Thymus (tissue), 14 donors: ENCODE measurements around the gene KLRB1. TPM values are rescaled to one million over a fixed set of nuclear protein-coding genes. Genes with fewer than 3 reads are reported as not detected.
A peak's percentile ranks its signal among the peaks of the same experiment; 100 is the strongest.

Source experiments
- DNase-seq, 9 donors: peaks; one replicate each; pipeline ENCODE4 v3.0.0-alpha.2; 2013; ENCODE audit warnings: low spot score in 9 of 9, low read depth in 6 of 9, missing footprints in 1 of 9
- H3K27ac ChIP-seq, 2 donors: one replicate each; pipeline ENCODE4 v1.5.1; 2013; ENCODE audit warnings: control low read depth in 1 of 2, low read depth in 1 of 2, low read length in 1 of 2, mild to moderate bottlenecking in 1 of 2, moderate library complexity in 1 of 2
- H3K27me3 ChIP-seq, 2 donors: one replicate each; pipeline ENCODE4 v1.5.1; 2013; ENCODE audit warnings: low read length in 1 of 2; ENCODE audit not compliant: control insufficient read depth in 2 of 2, insufficient read depth in 1 of 2
- H3K36me3 ChIP-seq, 2 donors: one replicate each; pipeline ENCODE4 v1.5.1; 2013; ENCODE audit warnings: low read length in 1 of 2, mild to moderate bottlenecking in 1 of 2, moderate library complexity in 1 of 2; ENCODE audit not compliant: control insufficient read depth in 2 of 2, insufficient read depth in 2 of 2
- H3K4me1 ChIP-seq, 2 donors: one replicate each; pipeline ENCODE4 v1.5.1; 2013; ENCODE audit warnings: low read length in 2 of 2; ENCODE audit not compliant: control insufficient read depth in 2 of 2, insufficient read depth in 2 of 2
- H3K4me3 ChIP-seq, 2 donors: one replicate each; pipeline ENCODE4 v1.5.1; 2013; ENCODE audit warnings: low read length in 2 of 2, control low read depth in 1 of 2, mild to moderate bottlenecking in 1 of 2
- H3K9me3 ChIP-seq, 2 donors: one replicate each; pipeline ENCODE4 v1.5.1; 2013; ENCODE audit warnings: low read length in 1 of 2, mild to moderate bottlenecking in 1 of 2; ENCODE audit not compliant: control insufficient read depth in 2 of 2, insufficient read depth in 1 of 2
- WGBS: extraction: QIAGEN DNeasy Blood & Tissue Kit; methylation state at CpG from one replicate; pipeline ENCODE4 v1.1.7; 2013; 5-methylcytosine and 5-hydroxymethylcytosine counted together
- long read RNA-seq, 10 donors: transcript quantifications; one replicate each; lab custom pipeline, GENCODE V29; 2026
- polyA plus RNA-seq: library from polyadenylated mRNA; stranded (reverse); fragments of 200-250 nt; gene quantifications from one replicate; pipeline ENCODE4 v1.2.3, GENCODE V29; 2013
- total RNA-seq: library from RNA; stranded (reverse); fragments of 120-200 nt; gene quantifications from one replicate; pipeline ENCODE4 v1.2.4, GENCODE V29; 2013
- donor health status: healthy.

KLRB1 gene
- 22.6 TPM for total RNA-seq
- 7.9 TPM for polyA plus RNA-seq
- long read RNA-seq, donor 1, transcript KLRB1-201 (6 exons, 1,448 nt): major isoform, 6 of 6 reads
- long read RNA-seq, donor 1, partial matches to known transcripts: 0 of 6 reads
- long read RNA-seq, donor 1, other reads (novel, unspliced or antisense): 0 of 6 reads
- long read RNA-seq, donor 2: 0 reads
- long read RNA-seq, donor 3, transcript KLRB1-201 (6 exons, 1,448 nt): major isoform, 44 of 73 reads
- long read RNA-seq, donor 3, partial matches to known transcripts: 29 of 73 reads
- long read RNA-seq, donor 3, other reads (novel, unspliced or antisense): 0 of 73 reads
- long read RNA-seq, donor 4, transcript KLRB1-201 (6 exons, 1,448 nt): major isoform, 23 of 47 reads
- long read RNA-seq, donor 4, partial matches to known transcripts: 24 of 47 reads
- long read RNA-seq, donor 4, other reads (novel, unspliced or antisense): 0 of 47 reads
- long read RNA-seq, donor 5, transcript KLRB1-201 (6 exons, 1,448 nt): major isoform, 62 of 120 reads
- long read RNA-seq, donor 5, partial matches to known transcripts: 51 of 120 reads
- long read RNA-seq, donor 5, other reads (novel, unspliced or antisense): 7 of 120 reads
- long read RNA-seq, donor 6, transcript KLRB1-201 (6 exons, 1,448 nt): major isoform, 13 of 13 reads
- long read RNA-seq, donor 6, partial matches to known transcripts: 0 of 13 reads
- long read RNA-seq, donor 6, other reads (novel, unspliced or antisense): 0 of 13 reads
- long read RNA-seq, donor 7, transcript KLRB1-201 (6 exons, 1,448 nt): major isoform, 42 of 55 reads
- long read RNA-seq, donor 7, partial matches to known transcripts: 13 of 55 reads
- long read RNA-seq, donor 7, other reads (novel, unspliced or antisense): 0 of 55 reads
- long read RNA-seq, donor 8, transcript KLRB1-201 (6 exons, 1,448 nt): major isoform, 11 of 11 reads
- long read RNA-seq, donor 8, partial matches to known transcripts: 0 of 11 reads
- long read RNA-seq, donor 8, other reads (novel, unspliced or antisense): 0 of 11 reads
- long read RNA-seq, donor 9, transcript KLRB1-201 (6 exons, 1,448 nt): major isoform, 8 of 8 reads
- long read RNA-seq, donor 9, partial matches to known transcripts: 0 of 8 reads
- long read RNA-seq, donor 9, other reads (novel, unspliced or antisense): 0 of 8 reads
- long read RNA-seq, donor 10, transcript KLRB1-201 (6 exons, 1,448 nt): major isoform, 19 of 30 reads
- long read RNA-seq, donor 10, partial matches to known transcripts: 11 of 30 reads
- long read RNA-seq, donor 10, other reads (novel, unspliced or antisense): 0 of 30 reads

GRCh38 chr12:9607716-9608115, at the start of gene KLRB1:
Gene KLRB1, minus strand, starts transcription at chr12:9607916. Its CDS starts 77 bp downstream, at chr12:9607839.
- WGBS: 88% methylated on average over 2 of the region's 2 CpGs
- Histone ChIP-seq H3K36me3 (no peaks in the 10 kb centered on the region), H3K9me3 (peaks cover 0 to 9% of the 10 kb centered on the region in 2 donors), H3K27me3 (no peaks in the 10 kb centered on the region), H3K4me1 (no peaks in the 10 kb centered on the region), H3K4me3 (no peak within 1 kb of the TSS), H3K27ac (peak within 1 kb of the TSS in 1 of 2 donors; percentile 30)
- DNase-seq: peak in 4 of 9 donors; percentile 6 to 57 (median 19)

- Histone ChIP-seq H3K9me3 (peaks cover 0 to 5% of the 10 kb centered on the region in 2 donors), H3K4me1 (peaks cover 18 to 20% of the 10 kb centered on the region in 2 donors), H3K27me3 (no peaks in the 10 kb centered on the region), H3K36me3 (peaks cover 12 to 28% of the 10 kb centered on the region in 2 donors), H3K4me3 (peak overlapping the region; percentile 77 to 78), H3K27ac (peak overlapping the region; percentile 91)
- 15% methylated on average over 3 of the region's 3 CpGs for WGBS
- peak in 4 of 9 donors; percentile 18 to 79 (median 47) for DNase-seq
These were observed 43.6 kb upstream of the KLRB1 start for GRCh38 chr12:9651265-9651729.

GRCh38 chr12:9650151-9650576, 42.4 kb upstream of the KLRB1 start:
- Histone ChIP-seq H3K36me3 (peaks cover 12 to 17% of the 10 kb centered on the region in 2 donors), H3K9me3 (peaks cover 0 to 6% of the 10 kb centered on the region in 2 donors), H3K27ac (peak overlapping the region; percentile 86 to 91), H3K4me1 (peaks cover 18 to 20% of the 10 kb centered on the region in 2 donors), H3K27me3 (no peaks in the 10 kb centered on the region), H3K4me3 (peak overlapping the region; percentile 77 to 78)
- 3% methylated on average over 4 of the region's 4 CpGs for whole genome bisulfite sequencing
- DNase-seq: peak in 3 of 9 donors; percentile 9 to 57 (median 24)

- WGBS: 1% methylated on average over 5 of the region's 5 CpGs
- Histone ChIP-seq H3K4me3 (peak overlapping the region; percentile 77 to 78), H3K4me1 (peaks cover 18 to 20% of the 10 kb centered on the region in 2 donors), H3K27me3 (no peaks in the 10 kb centered on the region), H3K36me3 (peaks cover 10 to 11% of the 10 kb centered on the region in 2 donors), H3K27ac (peak overlapping the region; percentile 91 to 95), H3K9me3 (peaks cover 0 to 8% of the 10 kb centered on the region in 2 donors)
- peak in 4 of 9 donors; percentile 15 to 57 (median 28) for DNase-seq
These were observed 41.8 kb upstream of the KLRB1 start for GRCh38 chr12:9649532-9649940.

- under 1% methylated on average over 13 of the region's 13 CpGs for WGBS
- H3K27ac ChIP-seq: peak overlapping the region; percentile 91 to 97
- peak overlapping the region; percentile 77 to 78 for H3K4me3 ChIP-seq
- peak in 4 of 9 donors; percentile 18 to 38 (median 34) for DNase-seq
- peaks cover 0 to 8% of the 10 kb centered on the region in 2 donors for H3K9me3 ChIP-seq
- peaks cover 4 to 5% of the 10 kb centered on the region in 2 donors for H3K36me3 ChIP-seq
- H3K4me1 ChIP-seq: peaks cover 15 to 20% of the 10 kb centered on the region in 2 donors
- H3K27me3 ChIP-seq: no peaks in the 10 kb centered on the region
These were observed 41.2 kb upstream of the KLRB1 start for GRCh38 chr12:9648701-9649531.

- Histone ChIP-seq H3K27me3 (no peaks in the 10 kb centered on the region), H3K27ac (peak overlapping the region; percentile 91 to 97), H3K4me3 (peak overlapping the region; percentile 77 to 78), H3K36me3 (no peaks in the 10 kb centered on the region), H3K4me1 (peaks cover 12 to 25% of the 10 kb centered on the region in 2 donors), H3K9me3 (peaks cover 0 to 8% of the 10 kb centered on the region in 2 donors)
- peak in 8 of 9 donors; percentile 63 to 93 (median 82) for DNase-seq
- WGBS: under 1% methylated on average over 55 of the region's 55 CpGs
These were observed 40.3 kb upstream of the KLRB1 start for GRCh38 chr12:9647825-9648700.
